Upper lobe of left lung (tissue), 6 donors: Measurements from ENCODE around the gene CCL22. TPM values are rescaled to one million over a fixed set of nuclear protein-coding genes. Genes with fewer than 3 reads are reported as not detected.

Experiments
- ATAC-seq, 2 donors: fragments of 200-7000 bp; cut with Tn5 transposase; one replicate each; pipeline ENCODE4 v1.9.1; 2022; ENCODE audit warnings: mild to moderate bottlenecking in 2 of 2, moderate library complexity in 2 of 2; ENCODE audit not compliant: low FRiP score in 2 of 2
- DNase-seq, 2 donors: peaks; one replicate each; pipeline ENCODE4 v3.0.0-alpha.2; 2019 to 2020
- H3K27ac ChIP-seq, 4 donors: fragments of 200-600 bp; sonication (generic); one replicate each; pipeline ENCODE4 v1.5.1; 2016 to 2019
- H3K27me3 ChIP-seq, 4 donors: fragments of 200-600 bp; sonication (generic); one replicate each; pipeline ENCODE4 v1.5.1; 2017 to 2019
- H3K36me3 ChIP-seq, 4 donors: fragments of 200-600 bp; sonication (generic); one replicate each; pipeline ENCODE4 v1.5.1; 2016 to 2019
- H3K4me1 ChIP-seq, 4 donors: fragments of 200-600 bp; sonication (generic); one replicate each; pipeline ENCODE4 v1.5.1; 2018 to 2019
- H3K4me3 ChIP-seq, 4 donors: fragments of 200-600 bp; sonication (generic); one replicate each; pipeline ENCODE4 v1.5.1; 2017 to 2019; ENCODE audit warnings: mild to moderate bottlenecking in 2 of 4, moderate library complexity in 1 of 4
- H3K9me3 ChIP-seq, 4 donors: fragments of 200-600 bp; sonication (generic); one replicate each; pipeline ENCODE4 v1.5.1; 2018 to 2019
- CTCF ChIP-seq, 6 experiments: fragments of 450-650 bp in 4 of 6; fragments of 200-600 bp in 2 of 6; sonication (generic) in 2 of 6; IDR thresholded peaks; one replicate each; pipeline ENCODE4 v1.5.1; 2016 to 2019; ENCODE audit warnings: antibody characterized with exemption in 6 of 6
- EP300 ChIP-seq, 4 donors: sonication (generic); formaldehyde crosslinking; IDR thresholded peaks; one replicate each; pipeline ENCODE4 v1.5.1; 2017; ENCODE audit warnings: antibody characterized with exemption in 4 of 4, control low read depth in 2 of 4
- POLR2A ChIP-seq, 4 donors: fragments of 450-650 bp; IDR thresholded peaks; one replicate each; pipeline ENCODE4 v1.5.1; 2016 to 2017; ENCODE audit warnings: antibody characterized with exemption in 4 of 4, mild to moderate bottlenecking in 2 of 4
- POLR2AphosphoS5 ChIP-seq, 2 donors: sonication (generic); formaldehyde crosslinking; IDR thresholded peaks; one replicate each; pipeline ENCODE4 v1.5.1; 2017; ENCODE audit warnings: antibody characterized with exemption in 2 of 2
- WGBS, 2 donors: methylation state at CpG; one replicate each; pipeline ENCODE4 v1.1.5; 2017 to 2018; 5-methylcytosine and 5-hydroxymethylcytosine counted together
- total RNA-seq, 6 donors: library from RNA; depleted of rRNA in 4 of 6; stranded (reverse); fragments of >200 nt in 4 of 6; gene quantifications; one replicate each; pipeline versions ENCODE4 v1.1.0 to v1.2.1, GENCODE V29; 2016 to 2021
- donor health status: DM: no; HTN: no; CAD: no; lungs with moderate emphysema.
- donor health status: DM: no; HTN: yes; CAD: no; lungs with severe emphysema.

The CCL22 gene
- total RNA-seq, 6 donors from 2014 or later = 0.39 to 4.7 (median 0.71) TPM; not detected in 2

- 58 to 65% methylated on average over 5 of the region's 5 CpGs for WGBS, 2 donors
These were observed 50.5 kb downstream of the CCL22 start for GRCh38 chr16:57409065-57409464.

GRCh38 chr16:57409870-57410587 lies 51.4 kb downstream of the CCL22 start:
- Histone ChIP-seq H3K9me3 (no peaks in the 10 kb centered on the region), H3K27me3 (no peaks in the 10 kb centered on the region), H3K4me1 (peaks cover 19 to 24% (median 21%) of the 10 kb centered on the region in 4 donors), H3K36me3 (no peaks in the 10 kb centered on the region), H3K27ac (peak overlapping the region; percentile 55 to 82 (median 73)), H3K4me3 (no peak overlapping the region)
- DNase-seq (peak; percentile 24 to 66), ATAC-seq (no peak)
- TF ChIP-seq CTCF (IDR thresholded peaks at IDR 0.05) (no peak), POLR2A (IDR thresholded peaks at IDR 0.05) (no peak), EP300 (IDR thresholded peaks at IDR 0.05) (no peak), POLR2AphosphoS5 (IDR thresholded peaks at IDR 0.05) (no peak)
- 72 to 80% methylated on average over 2 to 14 of the region's 14 CpGs for WGBS, 2 donors

More at GRCh38 chr16:57409065-57409464, 50.5 kb downstream of the CCL22 start:
- ATAC-seq (peak in 1 of 2 donors; percentile 5), DNase-seq (no peak)
- H3K27ac ChIP-seq = peak overlapping the region; percentile 55 to 82 (median 73)
- TF ChIP-seq POLR2A (IDR thresholded peaks at IDR 0.05) (no peak), POLR2AphosphoS5 (IDR thresholded peaks at IDR 0.05) (peak; percentile 54 to 60), CTCF (IDR thresholded peaks at IDR 0.05) (no peak), EP300 (IDR thresholded peaks at IDR 0.05) (peak in 2 of 4 donors; percentile 53 to 78)
- H3K4me3 ChIP-seq = no peak overlapping the region
- no peaks in the 10 kb centered on the region for H3K27me3 ChIP-seq
- H3K9me3 ChIP-seq = no peaks in the 10 kb centered on the region
- peaks cover 19 to 24% (median 21%) of the 10 kb centered on the region in 4 donors for H3K4me1 ChIP-seq
- H3K36me3 ChIP-seq = no peaks in the 10 kb centered on the region

GRCh38 chr16:57411362-57411976 lies 52.9 kb downstream of the CCL22 start:
- H3K27ac ChIP-seq = no peak overlapping the region
- 56 to 65% methylated on average over 4 to 11 of the region's 12 CpGs for WGBS, 2 donors

GRCh38 chr16:57412584-57412983 lies 54.0 kb downstream of the CCL22 start:
- no peaks in the 10 kb centered on the region for H3K36me3 ChIP-seq
- H3K4me3 ChIP-seq = no peak overlapping the region
- ATAC-seq (no peak), DNase-seq (peak in 1 of 2 donors; percentile 43)
- H3K27ac ChIP-seq = no peak overlapping the region
- TF ChIP-seq POLR2AphosphoS5 (IDR thresholded peaks at IDR 0.05) (no peak), POLR2A (IDR thresholded peaks at IDR 0.05) (no peak), CTCF (IDR thresholded peaks at IDR 0.05) (no peak), EP300 (IDR thresholded peaks at IDR 0.05) (no peak)
- H3K4me1 ChIP-seq = peaks cover 32 to 45% (median 42%) of the 10 kb centered on the region in 4 donors
- H3K9me3 ChIP-seq = no peaks in the 10 kb centered on the region
- WGBS, 2 donors = 84 to 87% methylated on average over 2 to 9 of the region's 9 CpGs
- H3K27me3 ChIP-seq = no peaks in the 10 kb centered on the region

More at GRCh38 chr16:57411362-57411976, 52.9 kb downstream of the CCL22 start:
- no peaks in the 10 kb centered on the region for H3K27me3 ChIP-seq
- DNase-seq = peak in 1 of 2 donors; percentile 61
- H3K4me3 ChIP-seq = no peak overlapping the region
- peaks cover 21 to 34% (median 31%) of the 10 kb centered on the region in 4 donors for H3K4me1 ChIP-seq
- no peak for ATAC-seq
- H3K9me3 ChIP-seq = no peaks in the 10 kb centered on the region
- TF ChIP-seq POLR2A (IDR thresholded peaks at IDR 0.05) (no peak), EP300 (IDR thresholded peaks at IDR 0.05) (no peak), CTCF (IDR thresholded peaks at IDR 0.05) (no peak), POLR2AphosphoS5 (IDR thresholded peaks at IDR 0.05) (no peak)
- no peaks in the 10 kb centered on the region for H3K36me3 ChIP-seq
